Upper lobe of left lung (tissue), 6 donors: Measurements from ENCODE around the gene CNNM4. TPM values are rescaled to one million over a fixed set of nuclear protein-coding genes. Genes with fewer than 3 reads are reported as not detected.

Experiments
- ATAC-seq, 2 donors: fragments of 200-7000 bp; cut with Tn5 transposase; one replicate each; pipeline ENCODE4 v1.9.1; 2022; ENCODE audit warnings: mild to moderate bottlenecking in 2 of 2, moderate library complexity in 2 of 2; ENCODE audit not compliant: low FRiP score in 2 of 2
- DNase-seq, 2 donors: peaks; one replicate each; pipeline ENCODE4 v3.0.0-alpha.2; 2019 to 2020
- H3K27ac ChIP-seq, 4 donors: fragments of 200-600 bp; sonication (generic); one replicate each; pipeline ENCODE4 v1.5.1; 2016 to 2019
- H3K27me3 ChIP-seq, 4 donors: fragments of 200-600 bp; sonication (generic); one replicate each; pipeline ENCODE4 v1.5.1; 2017 to 2019
- H3K36me3 ChIP-seq, 4 donors: fragments of 200-600 bp; sonication (generic); one replicate each; pipeline ENCODE4 v1.5.1; 2016 to 2019
- H3K4me1 ChIP-seq, 4 donors: fragments of 200-600 bp; sonication (generic); one replicate each; pipeline ENCODE4 v1.5.1; 2018 to 2019
- H3K4me3 ChIP-seq, 4 donors: fragments of 200-600 bp; sonication (generic); one replicate each; pipeline ENCODE4 v1.5.1; 2017 to 2019; ENCODE audit warnings: mild to moderate bottlenecking in 2 of 4, moderate library complexity in 1 of 4
- H3K9me3 ChIP-seq, 4 donors: fragments of 200-600 bp; sonication (generic); one replicate each; pipeline ENCODE4 v1.5.1; 2018 to 2019
- CTCF ChIP-seq, 6 experiments: fragments of 450-650 bp in 4 of 6; fragments of 200-600 bp in 2 of 6; sonication (generic) in 2 of 6; IDR thresholded peaks; one replicate each; pipeline ENCODE4 v1.5.1; 2016 to 2019; ENCODE audit warnings: antibody characterized with exemption in 6 of 6
- EP300 ChIP-seq, 4 donors: sonication (generic); formaldehyde crosslinking; IDR thresholded peaks; one replicate each; pipeline ENCODE4 v1.5.1; 2017; ENCODE audit warnings: antibody characterized with exemption in 4 of 4, control low read depth in 2 of 4
- POLR2A ChIP-seq, 4 donors: fragments of 450-650 bp; IDR thresholded peaks; one replicate each; pipeline ENCODE4 v1.5.1; 2016 to 2017; ENCODE audit warnings: antibody characterized with exemption in 4 of 4, mild to moderate bottlenecking in 2 of 4
- POLR2AphosphoS5 ChIP-seq, 2 donors: sonication (generic); formaldehyde crosslinking; IDR thresholded peaks; one replicate each; pipeline ENCODE4 v1.5.1; 2017; ENCODE audit warnings: antibody characterized with exemption in 2 of 2
- WGBS, 2 donors: methylation state at CpG; one replicate each; pipeline ENCODE4 v1.1.5; 2017 to 2018; 5-methylcytosine and 5-hydroxymethylcytosine counted together
- total RNA-seq, 6 donors: library from RNA; depleted of rRNA in 4 of 6; stranded (reverse); fragments of >200 nt in 4 of 6; gene quantifications; one replicate each; pipeline versions ENCODE4 v1.1.0 to v1.2.1, GENCODE V29; 2016 to 2021
- donor health status: DM: no; HTN: no; CAD: no; lungs with moderate emphysema.
- donor health status: DM: no; HTN: yes; CAD: no; lungs with severe emphysema.

CNNM4 gene
- total RNA-seq, 6 donors from 2014 or later = 12.8 to 26.9 (median 22.1) TPM

GRCh38 chr2:96823198-96823597 is 62.5 kb downstream of the CNNM4 start:
- no peak overlapping the region for H3K4me3 ChIP-seq
- H3K27ac ChIP-seq = no peak overlapping the region
- DNase-seq (no peak), ATAC-seq (no peak)
- peaks cover 23 to 43% (median 34%) of the 10 kb centered on the region in 4 donors for H3K4me1 ChIP-seq
- no peaks in the 10 kb centered on the region for H3K27me3 ChIP-seq
- no peak for TF ChIP-seq POLR2A (IDR thresholded peaks at IDR 0.05)
- TF ChIP-seq CTCF (IDR thresholded peaks at IDR 0.05) = no peak
- no peak for TF ChIP-seq POLR2AphosphoS5 (IDR thresholded peaks at IDR 0.05)
- no peak for TF ChIP-seq EP300 (IDR thresholded peaks at IDR 0.05)
- no peaks in the 10 kb centered on the region for H3K9me3 ChIP-seq
- H3K36me3 ChIP-seq = peaks cover 0 to 54% (median 32%) of the 10 kb centered on the region in 4 donors
- 88 to 92% methylated on average over 5 to 11 of the region's 11 CpGs for WGBS, 2 donors

- TF ChIP-seq EP300 (IDR thresholded peaks at IDR 0.05) (no peak), CTCF (IDR thresholded peaks at IDR 0.05) (no peak), POLR2A (IDR thresholded peaks at IDR 0.05) (no peak), POLR2AphosphoS5 (IDR thresholded peaks at IDR 0.05) (no peak)
- no peaks in the 10 kb centered on the region for H3K27me3 ChIP-seq
- no peak for DNase-seq
- no peak overlapping the region for H3K27ac ChIP-seq
- no peak overlapping the region for H3K4me3 ChIP-seq
- peaks cover 0 to 65% (median 40%) of the 10 kb centered on the region in 4 donors for H3K36me3 ChIP-seq
- ATAC-seq = peak in 1 of 2 donors; percentile 23
- H3K4me1 ChIP-seq = peaks cover 12 to 32% (median 23%) of the 10 kb centered on the region in 4 donors
- WGBS, 2 donors = 72 to 75% methylated on average over 6 of the region's 6 CpGs
- no peaks in the 10 kb centered on the region for H3K9me3 ChIP-seq
Observed at GRCh38 chr2:96824079-96824870, 63.6 kb downstream of the CNNM4 start.

- WGBS, 2 donors = 86 to 90% methylated on average over 4 to 11 of the region's 14 CpGs
- Histone ChIP-seq H3K4me1 (peaks cover 4 to 24% (median 15%) of the 10 kb centered on the region in 4 donors), H3K9me3 (no peaks in the 10 kb centered on the region), H3K27me3 (no peaks in the 10 kb centered on the region), H3K36me3 (peaks cover 5 to 73% (median 48%) of the 10 kb centered on the region in 4 donors), H3K4me3 (no peak overlapping the region), H3K27ac (no peak overlapping the region)
- ATAC-seq (no peak), DNase-seq (no peak)
- TF ChIP-seq POLR2AphosphoS5 (IDR thresholded peaks at IDR 0.05) (no peak), CTCF (IDR thresholded peaks at IDR 0.05) (no peak), EP300 (IDR thresholded peaks at IDR 0.05) (no peak), POLR2A (IDR thresholded peaks at IDR 0.05) (no peak)
Observed at GRCh38 chr2:96825057-96825456, 64.4 kb downstream of the CNNM4 start.

GRCh38 chr2:96826546-96827278 is 66.0 kb downstream of the CNNM4 start:
- Histone ChIP-seq H3K9me3 (no peaks in the 10 kb centered on the region), H3K4me3 (no peak overlapping the region), H3K4me1 (peaks cover 0 to 11% (median 5%) of the 10 kb centered on the region in 4 donors), H3K27me3 (no peaks in the 10 kb centered on the region), H3K36me3 (peaks cover 11 to 89% (median 61%) of the 10 kb centered on the region in 4 donors), H3K27ac (no peak overlapping the region)
- TF ChIP-seq CTCF (IDR thresholded peaks at IDR 0.05) (no peak), POLR2AphosphoS5 (IDR thresholded peaks at IDR 0.05) (no peak), POLR2A (IDR thresholded peaks at IDR 0.05) (no peak), EP300 (IDR thresholded peaks at IDR 0.05) (no peak)
- ATAC-seq = no peak
- WGBS, 2 donors = 95 to 97% methylated on average over 14 to 22 of the region's 22 CpGs
- no peak for DNase-seq
